Fibroblast of lung (primary cell): Measurements from ENCODE around the gene ARHGAP36. TPM values are rescaled to one million over a fixed set of nuclear protein-coding genes. Genes with fewer than 3 reads are reported as not detected.

Source experiments
- DNase-seq, 2 donors: peaks; one replicate each; pipeline versions ENCODE4 v3.0.0 to v3.0.0-alpha.2; 2010; ENCODE audit warnings: low read depth in 2 of 2
- H2AFZ ChIP-seq: 2 replicates; pipeline ENCODE4 v1.5.1; 2012; ENCODE audit warnings: low read length, control low read depth, inconsistent platforms
- H3K27ac ChIP-seq: 2 replicates; pipeline ENCODE4 v1.5.1; 2011; ENCODE audit warnings: low read length, control low read depth; ENCODE audit not compliant: insufficient read depth
- H3K27me3 ChIP-seq: 2 replicates; pipeline ENCODE4 v1.5.1; 2011; ENCODE audit warnings: mild to moderate bottlenecking, low read length; ENCODE audit not compliant: control insufficient read depth, insufficient read depth
- H3K36me3 ChIP-seq: 2 replicates; pipeline ENCODE4 v1.5.1; 2011; ENCODE audit warnings: low read length; ENCODE audit not compliant: control insufficient read depth, insufficient read depth
- H3K4me1 ChIP-seq: 2 replicates; pipeline ENCODE4 v1.5.1; 2011; ENCODE audit warnings: low read length; ENCODE audit not compliant: control insufficient read depth, insufficient read depth; ENCODE audit errors: extremely low read depth
- H3K4me2 ChIP-seq: 2 replicates; pipeline ENCODE4 v1.5.1; 2011; ENCODE audit warnings: low read length, control low read depth; ENCODE audit not compliant: insufficient read depth; ENCODE audit errors: extremely low read depth
- H3K4me3 ChIP-seq, 4 experiments: fragments of 200-600 bp in 1 of 4; sonication (generic) in 1 of 4; replicated peaks in 1 of 4; 2 replicates each; pipeline ENCODE4 v1.5.1; 2011 to 2016; ENCODE audit warnings: low read length in 4 of 4, low read depth in 3 of 4, mild to moderate bottlenecking in 3 of 4, control low read depth in 2 of 4, inconsistent platforms in 1 of 4, mixed read lengths in 1 of 4; ENCODE audit not compliant: insufficient read depth in 1 of 4; ENCODE audit errors: control extremely low read depth in 1 of 4
- H3K79me2 ChIP-seq: 2 replicates; pipeline ENCODE4 v1.5.1; 2012; ENCODE audit warnings: mild to moderate bottlenecking, low read length, inconsistent platforms; ENCODE audit not compliant: control insufficient read depth, insufficient read depth
- H3K9ac ChIP-seq: 2 replicates; pipeline ENCODE4 v1.5.1; 2011; ENCODE audit warnings: mild to moderate bottlenecking, low read length, control low read depth; ENCODE audit not compliant: insufficient read depth
- H3K9me3 ChIP-seq: 2 replicates; pipeline ENCODE4 v1.5.1; 2012; ENCODE audit warnings: low read depth, low read length; ENCODE audit not compliant: control insufficient read depth, insufficient read depth
- H4K20me1 ChIP-seq: 2 replicates; pipeline ENCODE4 v1.5.1; 2011; ENCODE audit warnings: low read length; ENCODE audit not compliant: control insufficient read depth, insufficient read depth; ENCODE audit errors: extremely low read depth
- EZH2 ChIP-seq: IDR thresholded peaks from 2 replicates; pipeline ENCODE4 v1.5.1; 2012; ENCODE audit warnings: low read length, control low read depth, mild to moderate bottlenecking; ENCODE audit errors: missing control alignments
- polyA plus RNA-seq, 2 donors: library from polyadenylated mRNA; depleted of rRNA in 1 of 2; stranded (reverse) in 1 of 2; unstranded in 1 of 2; fragments of >200 nt; gene quantifications; 2 replicates each; pipeline ENCODE4 v1.2.1, GENCODE V29; 2011 to 2012; ENCODE audit warnings: missing spikeins in 1 of 2
- total RNA-seq: library from RNA; depleted of rRNA; stranded (reverse); fragments of >200 nt; gene quantifications from 2 replicates; pipeline ENCODE4 v1.2.1, GENCODE V29; 2014
- TF ChIP-seq, protein P1 (sequence below), 2 donors: IDR thresholded peaks in 1 of 2; conservative IDR thresholded peaks in 1 of 2; 1 replicate in 1 of 2; 2 replicates in 1 of 2; pipeline ENCODE4 v1.5.1; 2011 to 2012; ENCODE audit warnings: low read length in 2 of 2, control low read depth in 1 of 2, inconsistent platforms in 1 of 2, low read depth in 1 of 2, mild to moderate bottlenecking in 1 of 2

The ARHGAP36 gene
- total and polyA plus RNA-seq, 2 donors (not counting 1 experiment from before 2014, with no cell fraction given): not detected

DNA sequence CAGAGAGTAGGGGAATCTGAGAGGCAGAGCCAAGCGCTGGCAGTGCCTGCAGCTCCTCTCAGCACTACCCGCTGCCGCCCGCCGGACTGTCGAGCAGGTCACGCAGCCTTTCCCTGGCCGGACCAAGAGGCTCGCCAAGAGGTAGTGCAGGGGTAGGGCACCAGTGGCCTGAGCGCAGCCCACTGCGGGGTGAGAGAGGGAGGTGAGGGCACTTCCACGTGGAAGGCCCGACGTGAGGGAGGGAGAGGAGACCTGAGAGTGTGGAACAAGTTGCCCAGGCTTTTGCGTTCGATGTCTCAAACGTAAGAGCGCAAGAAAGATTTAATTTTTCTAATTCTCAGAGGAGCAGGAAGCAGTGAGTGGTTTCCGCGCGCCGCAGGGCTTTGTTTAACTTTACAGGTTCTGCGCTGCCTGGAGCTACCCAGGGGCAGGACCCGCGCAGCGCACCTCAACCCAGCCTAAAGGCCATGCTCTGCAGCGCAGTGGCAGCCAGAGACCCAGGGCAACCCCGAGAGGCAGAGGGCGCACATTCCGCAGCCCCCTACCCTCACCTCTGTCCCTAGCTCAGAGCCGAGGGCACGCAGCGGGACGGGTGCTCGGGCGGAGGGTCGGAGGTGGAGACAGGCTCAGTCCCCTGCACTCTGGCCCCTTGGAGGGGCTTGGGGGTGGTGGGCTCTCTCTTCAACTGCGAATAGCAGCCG lies 14.9 kb downstream of the ARHGAP36 start:
- H3K79me2 ChIP-seq: no peaks in the 10 kb centered on the region
- H4K20me1 ChIP-seq: no peaks in the 10 kb centered on the region
- no peak overlapping the region for H2AFZ ChIP-seq
- no peak overlapping the region for H3K4me2 ChIP-seq
- no peak for DNase-seq
- H3K9ac ChIP-seq: no peak overlapping the region
- no peaks in the 10 kb centered on the region for H3K36me3 ChIP-seq
- H3K4me1 ChIP-seq: no peaks in the 10 kb centered on the region
- H3K4me3 ChIP-seq: no peak overlapping the region
- no peaks in the 10 kb centered on the region for H3K27me3 ChIP-seq
- no peaks in the 10 kb centered on the region for H3K9me3 ChIP-seq
- TF ChIP-seq, protein P1, sequence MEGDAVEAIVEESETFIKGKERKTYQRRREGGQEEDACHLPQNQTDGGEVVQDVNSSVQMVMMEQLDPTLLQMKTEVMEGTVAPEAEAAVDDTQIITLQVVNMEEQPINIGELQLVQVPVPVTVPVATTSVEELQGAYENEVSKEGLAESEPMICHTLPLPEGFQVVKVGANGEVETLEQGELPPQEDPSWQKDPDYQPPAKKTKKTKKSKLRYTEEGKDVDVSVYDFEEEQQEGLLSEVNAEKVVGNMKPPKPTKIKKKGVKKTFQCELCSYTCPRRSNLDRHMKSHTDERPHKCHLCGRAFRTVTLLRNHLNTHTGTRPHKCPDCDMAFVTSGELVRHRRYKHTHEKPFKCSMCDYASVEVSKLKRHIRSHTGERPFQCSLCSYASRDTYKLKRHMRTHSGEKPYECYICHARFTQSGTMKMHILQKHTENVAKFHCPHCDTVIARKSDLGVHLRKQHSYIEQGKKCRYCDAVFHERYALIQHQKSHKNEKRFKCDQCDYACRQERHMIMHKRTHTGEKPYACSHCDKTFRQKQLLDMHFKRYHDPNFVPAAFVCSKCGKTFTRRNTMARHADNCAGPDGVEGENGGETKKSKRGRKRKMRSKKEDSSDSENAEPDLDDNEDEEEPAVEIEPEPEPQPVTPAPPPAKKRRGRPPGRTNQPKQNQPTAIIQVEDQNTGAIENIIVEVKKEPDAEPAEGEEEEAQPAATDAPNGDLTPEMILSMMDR (conservative IDR thresholded peaks at IDR 0.05 in 1 of 2, IDR thresholded peaks at IDR 0.05 in 1 of 2; ENCODE audit: low read depth in 1 of 2, low read length in 2 of 2): no peak
- no peak for TF ChIP-seq EZH2
- no peak overlapping the region for H3K27ac ChIP-seq

DNA sequence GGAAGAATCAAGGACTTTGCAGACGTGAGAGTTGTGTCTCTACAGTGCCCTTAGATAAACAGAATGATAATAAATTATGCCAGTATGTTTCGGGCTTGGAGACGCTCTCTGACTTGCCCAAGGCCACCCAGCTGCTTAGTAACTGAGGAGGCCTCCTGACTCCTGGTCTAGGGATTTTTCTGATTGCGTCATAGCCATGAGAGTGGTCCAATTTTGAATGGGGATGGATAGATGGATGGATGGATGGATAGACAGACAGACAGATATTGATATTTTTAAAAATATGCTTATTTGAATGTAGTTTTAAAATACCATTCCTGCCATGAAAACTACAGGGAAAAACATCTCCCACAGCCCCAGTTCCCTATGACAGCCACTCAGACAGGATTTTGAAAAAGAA lies 15.5 kb downstream of the ARHGAP36 start:
- Histone ChIP-seq H3K4me3 (no peak overlapping the region), H4K20me1 (no peaks in the 10 kb centered on the region), H3K9me3 (no peaks in the 10 kb centered on the region), H3K4me1 (no peaks in the 10 kb centered on the region), H3K36me3 (no peaks in the 10 kb centered on the region), H3K27me3 (no peaks in the 10 kb centered on the region), H2AFZ (no peak overlapping the region), H3K4me2 (no peak overlapping the region), H3K79me2 (no peaks in the 10 kb centered on the region), H3K9ac (no peak overlapping the region), H3K27ac (no peak overlapping the region)
- DNase-seq: no peak
- TF ChIP-seq, protein P1 (conservative IDR thresholded peaks at IDR 0.05 in 1 of 2, IDR thresholded peaks at IDR 0.05 in 1 of 2; ENCODE audit: low read depth in 1 of 2, low read length in 2 of 2): no peak
- TF ChIP-seq EZH2: no peak

DNA sequence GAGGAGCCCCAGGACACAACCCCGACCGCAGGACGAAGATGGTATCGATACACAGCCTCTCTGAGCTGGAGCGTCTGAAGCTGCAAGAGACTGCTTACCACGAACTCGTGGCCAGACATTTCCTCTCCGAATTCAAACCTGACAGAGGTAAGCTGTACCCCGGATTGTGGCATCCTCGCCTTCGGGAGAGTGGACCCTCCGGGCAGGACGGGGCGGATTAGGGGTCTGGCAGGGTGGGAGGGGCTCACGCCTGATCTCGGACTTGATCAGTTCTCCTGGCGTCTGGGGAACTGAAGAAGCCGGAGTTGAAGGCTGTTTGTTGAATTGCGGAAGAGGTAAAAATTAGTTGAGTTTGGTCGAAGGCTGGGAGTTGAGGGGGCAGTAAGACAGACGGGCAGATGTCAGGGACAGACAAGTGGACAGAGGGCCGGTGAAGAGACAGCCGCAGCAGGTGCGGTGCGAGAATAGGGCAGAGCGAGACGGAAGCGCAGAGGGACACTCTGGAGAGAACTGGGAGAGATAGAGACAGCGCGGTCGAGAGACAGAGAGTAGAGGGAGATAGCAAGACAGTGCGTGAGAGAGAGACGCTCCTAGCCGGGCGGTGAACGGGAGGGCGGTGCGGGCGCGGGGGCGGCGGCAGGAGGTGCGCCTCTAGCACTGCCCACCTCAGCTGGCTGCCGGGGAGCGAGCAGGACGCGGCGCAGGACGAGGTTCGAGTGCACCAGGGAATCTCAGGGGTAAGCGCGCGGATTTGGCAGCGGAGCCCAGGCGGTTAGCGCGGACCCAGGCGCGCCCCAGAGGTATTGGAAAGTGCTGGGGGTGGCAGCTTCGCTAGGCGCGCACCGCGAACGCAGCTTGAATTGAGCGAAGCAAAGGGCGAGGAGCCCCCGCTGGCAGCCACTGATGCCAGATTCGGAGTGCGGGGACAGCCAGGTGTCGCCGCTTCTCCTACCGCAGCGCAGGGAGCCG lies 23.9 kb downstream of the ARHGAP36 start:
- no peaks in the 10 kb centered on the region for H3K9me3 ChIP-seq
- no peaks in the 10 kb centered on the region for H3K27me3 ChIP-seq
- H3K27ac ChIP-seq: no peak overlapping the region
- H3K79me2 ChIP-seq: no peaks in the 10 kb centered on the region
- no peak overlapping the region for H3K9ac ChIP-seq
- no peak for DNase-seq
- H3K4me3 ChIP-seq: no peak overlapping the region
- TF ChIP-seq, protein P1 (conservative IDR thresholded peaks at IDR 0.05 in 1 of 2, IDR thresholded peaks at IDR 0.05 in 1 of 2; ENCODE audit: low read depth in 1 of 2, low read length in 2 of 2): no peak
- TF ChIP-seq EZH2: no peak
- no peaks in the 10 kb centered on the region for H3K4me1 ChIP-seq
- no peak overlapping the region for H3K4me2 ChIP-seq
- no peaks in the 10 kb centered on the region for H3K36me3 ChIP-seq
- H4K20me1 ChIP-seq: peaks cover 2% of the 10 kb centered on the region
- H2AFZ ChIP-seq: no peak overlapping the region
